Prostate gland (tissue), 2 donors: Measurements from ENCODE around the gene ST6GALNAC3. TPM values are rescaled to one million over a fixed set of nuclear protein-coding genes. Genes with fewer than 3 reads are reported as not detected.

ENCODE experiments used
- DNase-seq: peaks from one replicate; pipeline ENCODE4 v3.0.0-alpha.2; 2019; ENCODE audit warnings: low spot score
- H3K27ac ChIP-seq, 2 donors: fragments of 200-600 bp; sonication (generic); 2 replicates each; pipeline ENCODE4 v1.5.1; 2017 to 2019
- H3K27me3 ChIP-seq: fragments of 200-600 bp; sonication (generic); replicated peaks from 2 replicates; pipeline ENCODE4 v1.5.1; 2019; ENCODE audit not compliant: insufficient read depth
- H3K36me3 ChIP-seq, 2 donors: fragments of 200-600 bp; sonication (generic); 1 replicate in 1 of 2; 2 replicates in 1 of 2; pipeline versions ENCODE4 v1.5.1 to v1.8.1; 2017 to 2019
- H3K4me1 ChIP-seq: fragments of 200-600 bp; sonication (generic); replicated peaks from 2 replicates; pipeline ENCODE4 v1.5.1; 2019
- H3K4me3 ChIP-seq, 2 donors: fragments of 200-600 bp; sonication (generic); 2 replicates each; pipeline ENCODE4 v1.5.1; 2017 to 2019
- H3K9me3 ChIP-seq: fragments of 200-600 bp; sonication (generic); 2 replicates; pipeline ENCODE4 v1.5.1; 2017
- CTCF ChIP-seq, 4 experiments: fragments of 200-600 bp in 2 of 4; fragments of 450-650 bp in 2 of 4; sonication (generic) in 2 of 4; IDR thresholded peaks; 1 replicate in 3 of 4; 2 replicates in 1 of 4; pipeline ENCODE4 v1.5.1; 2016 to 2019; ENCODE audit warnings: antibody characterized with exemption in 4 of 4, mild to moderate bottlenecking in 2 of 4, moderate library complexity in 2 of 4
- POLR2A ChIP-seq: fragments of 450-650 bp; IDR thresholded peaks from one replicate; pipeline ENCODE4 v1.6.1; 2016; ENCODE audit warnings: antibody characterized with exemption, mild to moderate bottlenecking
- POLR2AphosphoS5 ChIP-seq: sonication (generic); formaldehyde crosslinking; IDR thresholded peaks from one replicate; pipeline ENCODE4 v1.6.1; 2017; ENCODE audit warnings: antibody characterized with exemption
- WGBS: methylation state at CpG from one replicate; pipeline ENCODE4 v1.1.5; 2018; 5-methylcytosine and 5-hydroxymethylcytosine counted together
- intact Hi-C: fragments of 100-400 bp; cut with DNase I; formaldehyde crosslinking; loops from one replicate; pipeline ENCODE4 v1.14.2; 2022
- total RNA-seq, 2 donors: library from RNA; depleted of rRNA; stranded (reverse); fragments of >200 nt; gene quantifications; one replicate each; pipeline ENCODE4 v1.1.0, GENCODE V29; 2016

The ST6GALNAC3 gene
- total RNA-seq, 2 donors from 2014 or later = 0.41 to 0.80 TPM

- no peaks in the 10 kb centered on the region for H3K36me3 ChIP-seq
- H3K27me3 ChIP-seq = no peaks in the 10 kb centered on the region
- no peak for DNase-seq
- no peaks in the 10 kb centered on the region for H3K4me1 ChIP-seq
- TF ChIP-seq POLR2AphosphoS5 (no peak), POLR2A (no peak), CTCF (IDR thresholded peaks at IDR 0.05) (no peak)
- no peaks in the 10 kb centered on the region for H3K9me3 ChIP-seq
- no peak overlapping the region for H3K4me3 ChIP-seq
- WGBS = 77% methylated on average over 1 of the region's 1 CpG
- intact Hi-C loops = no loop called here
- H3K27ac ChIP-seq = no peak overlapping the region
Measured at GRCh38 chr1:76680651-76681050, 606.1 kb downstream of the ST6GALNAC3 start.

GRCh38 chr1:76682138-76682537 lies 607.6 kb downstream of the ST6GALNAC3 start:
- Histone ChIP-seq H3K27ac (no peak overlapping the region), H3K4me1 (no peaks in the 10 kb centered on the region), H3K36me3 (no peaks in the 10 kb centered on the region), H3K27me3 (no peaks in the 10 kb centered on the region), H3K4me3 (no peak overlapping the region), H3K9me3 (no peaks in the 10 kb centered on the region)
- intact Hi-C loops = no loop called here
- WGBS = 100% methylated on average over 1 of the region's 1 CpG
- TF ChIP-seq CTCF (IDR thresholded peaks at IDR 0.05) (no peak), POLR2AphosphoS5 (no peak)
- DNase-seq = no peak

Other genes starting within 250 kb of the ST6GALNAC3 start
- 1 to 10 TPM in 1 of 2 donors, not detected in 1; 1.4 TPM for gene ASB17, start 142.3 kb upstream of the ST6GALNAC3 start, total RNA-seq